Endothelial cell of umbilical vein (primary cell): Measurements from ENCODE around the gene RFX1. TPM values are rescaled to one million over a fixed set of nuclear protein-coding genes. Genes with fewer than 3 reads are reported as not detected.

ENCODE experiments used
- BruUV-seq: library from RNA; stranded (reverse); fragments of 400-500 nt; replicated peaks from 2 replicates; lab custom pipeline; 2021; lab: Mats Ljungman, UMichigan
- CTCF ChIA-PET: fragments of 300-600, 350-600 bp; sonication (Branson Sonifier 250); formaldehyde crosslinking; loops from one replicate; lab custom pipeline; 2021; ENCODE audit warnings: antibody characterized with exemption, inconsistent platforms; lab: Charles Lee
- POLR2A ChIA-PET: fragments of 300-600, 350-600 bp; sonication (Branson Sonifier 250); formaldehyde crosslinking; loops from one replicate; lab custom pipeline; 2021; ENCODE audit warnings: antibody characterized with exemption, inconsistent platforms; lab: Charles Lee
- DNase-seq: peaks from one replicate; pipeline ENCODE4 v3.0.0-alpha.2; 2011; ENCODE audit warnings: low read depth, low spot score
- FAIRE-seq: peaks from 2 replicates; lab custom pipeline; 2011; peaks lifted over from hg19 to GRCh38; lab: Jason Lieb, UNC
- H2AFZ ChIP-seq: 2 replicates; pipeline ENCODE4 v1.6.0; 2012; ENCODE audit warnings: low read depth, low read length, control low read depth, inconsistent platforms
- H3K27ac ChIP-seq: 2 replicates; pipeline ENCODE4 v1.5.1; 2011; ENCODE audit warnings: low read depth, mild to moderate bottlenecking, control low read depth, low read length, moderate library complexity; ENCODE audit not compliant: insufficient read depth
- H3K27me3 ChIP-seq, 2 experiments: 2 replicates each; pipeline versions ENCODE4 v1.6.0 to v1.6.1; 2011; ENCODE audit warnings: low read length in 2 of 2, mixed read lengths in 1 of 2; ENCODE audit not compliant: control insufficient read depth in 2 of 2, insufficient read depth in 2 of 2
- H3K36me3 ChIP-seq, 2 experiments: 2 replicates in 1 of 2; 3 replicates in 1 of 2; pipeline ENCODE4 v1.5.1; 2011; ENCODE audit warnings: low read length in 2 of 2, mild to moderate bottlenecking in 1 of 2, moderate library complexity in 1 of 2; ENCODE audit not compliant: control insufficient read depth in 2 of 2, insufficient read depth in 2 of 2; ENCODE audit errors: extremely low read depth in 1 of 2
- H3K4me1 ChIP-seq: 3 replicates; pipeline ENCODE4 v1.5.1; 2011; ENCODE audit warnings: mild to moderate bottlenecking, low read length; ENCODE audit not compliant: control insufficient read depth, insufficient read depth; ENCODE audit errors: extremely low read depth
- H3K4me2 ChIP-seq: 2 replicates; pipeline ENCODE4 v1.6.1; 2011; ENCODE audit warnings: low read length, control low read depth, mixed read lengths; ENCODE audit not compliant: insufficient read depth
- H3K4me3 ChIP-seq, 3 experiments: fragments of 200-600 bp in 1 of 3; sonication (generic), shearing (Covaris generic) in 1 of 3; replicated peaks in 1 of 3; 2 replicates each; pipeline ENCODE4 v1.5.1; 2011 to 2016; ENCODE audit warnings: control low read depth in 3 of 3, low read length in 3 of 3, mild to moderate bottlenecking in 2 of 3, inconsistent platforms in 1 of 3, low read depth in 1 of 3, moderate library complexity in 1 of 3; ENCODE audit not compliant: insufficient read depth in 1 of 3
- H3K79me2 ChIP-seq: 2 replicates; pipeline ENCODE4 v1.6.0; 2012; ENCODE audit warnings: low read length, inconsistent platforms; ENCODE audit not compliant: control insufficient read depth, insufficient read depth
- H3K9ac ChIP-seq: replicated peaks from 2 replicates; pipeline ENCODE3; 2011; ENCODE audit warnings: low read length, control low read depth; ENCODE audit not compliant: insufficient read depth; ENCODE audit errors: extremely low read depth
- H3K9me1 ChIP-seq: replicated peaks from 3 replicates; pipeline ENCODE4 v1.6.0; 2011; ENCODE audit warnings: mild to moderate bottlenecking, low read length; ENCODE audit not compliant: control insufficient read depth, insufficient read depth; ENCODE audit errors: extremely low read depth
- H3K9me3 ChIP-seq: replicated peaks from 2 replicates; pipeline ENCODE4 v1.5.1; 2012; ENCODE audit warnings: low read length, inconsistent platforms; ENCODE audit not compliant: control insufficient read depth, insufficient read depth
- H4K20me1 ChIP-seq: replicated peaks from 2 replicates; pipeline ENCODE3; 2011; ENCODE audit warnings: mild to moderate bottlenecking, low read length; ENCODE audit not compliant: control insufficient read depth, insufficient read depth; ENCODE audit errors: extremely low read depth
- EZH2 ChIP-seq: IDR thresholded peaks from 2 replicates; pipeline ENCODE4 v1.6.1; 2012; ENCODE audit warnings: borderline replicate concordance, low read depth, mild to moderate bottlenecking, moderate library complexity, low read length, inconsistent platforms; ENCODE audit not compliant: severe bottlenecking
- FOS ChIP-seq: IDR thresholded peaks from 2 replicates; pipeline ENCODE4 v1.6.1; 2011; ENCODE audit warnings: mild to moderate bottlenecking, low read length, moderate library complexity, borderline replicate concordance; ENCODE audit not compliant: insufficient read depth
- GATA2 ChIP-seq: IDR thresholded peaks from 2 replicates; pipeline ENCODE4 v1.7.0; 2011; ENCODE audit warnings: low read depth, mild to moderate bottlenecking, moderate library complexity, mixed read lengths, low read length; ENCODE audit not compliant: insufficient read length, insufficient read depth
- JUN ChIP-seq: IDR thresholded peaks from 2 replicates; pipeline ENCODE4 v1.6.1; 2011; ENCODE audit warnings: borderline replicate concordance, low read depth; ENCODE audit not compliant: insufficient read length, insufficient read depth
- MYC ChIP-seq: IDR thresholded peaks from one replicate; pipeline ENCODE4 v1.6.1; 2011; ENCODE audit warnings: mild to moderate bottlenecking, low read depth, low read length
- POLR2A ChIP-seq: IDR thresholded peaks from 2 replicates; pipeline ENCODE4 v1.6.1; 2012; ENCODE audit warnings: low read depth, mild to moderate bottlenecking, control low read depth, low read length
- POLR2AphosphoS5 ChIP-seq: IDR thresholded peaks from 2 replicates; pipeline ENCODE4 v1.6.1; 2012; ENCODE audit warnings: low read depth, mild to moderate bottlenecking, control low read depth, low read length, moderate library complexity; ENCODE audit not compliant: insufficient read depth
- dilution Hi-C: fragments of 300-500 bp; cut with MboI; formaldehyde crosslinking; loops from one replicate; pipeline ENCODE4 v1.15.0; 2019; ENCODE audit warnings: low sequenced_read_pairs; ENCODE audit not compliant: extremely low pct_ligation_motif_present
- intact Hi-C: fragments of 100-400 bp; cut with micrococcal nuclease; formaldehyde crosslinking; loops from one replicate; pipeline ENCODE4 v1.10.0; 2022
- polyA plus RNA-seq, 4 experiments: library from polyadenylated mRNA; depleted of rRNA in 3 of 4; stranded (reverse) in 3 of 4; unstranded in 1 of 4; fragments of >200 nt; gene quantifications; 2 replicates each; pipeline versions ENCODE4 v1.2.1 to v1.2.3, GENCODE V29; 2011 to 2012; ENCODE audit warnings: missing spikeins in 1 of 4
- total RNA-seq: library from RNA; stranded (reverse); gene quantifications from 2 replicates; pipeline ENCODE4 v1.2.3, GENCODE V29; 2021

The RFX1 gene
- total and polyA plus RNA-seq, 2 donors (not counting 3 experiments of a cell fraction or from before 2014, with no cell fraction given) = 2.3 to 14.7 TPM

GRCh38 chr19:13938301-13939064 lies 67.6 kb downstream of the RFX1 start, which contains the start of gene PODNL1:
PODNL1 (minus strand) TSS chr19:13938417; CDS start chr19:13938181, 236 bp downstream.
- ChIA-PET POLR2A (interaction anchor here (0.5 to 0.6 kb wide), 2 partner anchors 12 to 51 kb away, joined by 5 to 6 read pairs; no protein-coding TSS in a partner anchor), CTCF (interaction anchor here (0.9 to 2.0 kb wide), 3 partner anchors 52 to 121 kb away, joined by 3 to 7 read pairs (median 4); partner anchors contain the start of gene IL27RA)
- Histone ChIP-seq H4K20me1 (no peaks in the 10 kb centered on the region), H3K27me3 (peaks cover 0 to 3% of the 10 kb centered on the region in 2 experiments), H3K36me3 (no peaks in the 10 kb centered on the region), H3K9me3 (no peaks in the 10 kb centered on the region), H3K79me2 (no peaks in the 10 kb centered on the region), H3K4me2 (no peak within 1 kb of the TSS), H3K9me1 (no peaks in the 10 kb centered on the region), H3K4me1 (no peaks in the 10 kb centered on the region), H3K27ac (no peak within 1 kb of the TSS), H3K4me3 (no peak within 1 kb of the TSS), H3K9ac (no peak within 1 kb of the TSS), H2AFZ (no peak within 1 kb of the TSS)
- intact Hi-C loops (no loop called here), dilution Hi-C loops (no loop called here)
- TF ChIP-seq EZH2 = peak; percentile 53
- no peak for TF ChIP-seq POLR2A
- no peak for TF ChIP-seq JUN
- no peak for TF ChIP-seq POLR2AphosphoS5
- TF ChIP-seq GATA2 = no peak
- no peak for TF ChIP-seq FOS
- TF ChIP-seq MYC = no peak
- no TSS peak for BruUV-seq
- FAIRE-seq = no peak
- no peak for DNase-seq
